HG03280 (cell line): ENCODE measurements around the gene ELF1.
"Not testable (repeated sequence)": the region's sequence is repeated elsewhere in the genome, so short reads cannot be mapped to it uniquely, and the experiment has no call there.

Experiments used
- ATAC-seq: cut with Tn5 transposase; IDR thresholded peaks from one replicate; pipeline ENCODE4 v1.9.1; 2021; ENCODE audit warnings: mild to moderate bottlenecking, moderate library complexity; ENCODE audit not compliant: unreplicated experiment

The ELF1 gene

GRCh38 chr13:40983725-40984667, 35.1 kb downstream of the ELF1 start:
- no peak for ATAC-seq

- ATAC-seq = no peak
Observed at GRCh38 chr13:40983259-40983658, 35.9 kb downstream of the ELF1 start.

GRCh38 chr13:40982772-40983171, 36.3 kb downstream of the ELF1 start:
- ATAC-seq = peak; percentile 59

GRCh38 chr13:40981949-40982348, 37.2 kb downstream of the ELF1 start:
- ATAC-seq = no peak

GRCh38 chr13:40981361-40981760, 37.8 kb downstream of the ELF1 start:
- no peak for ATAC-seq

GRCh38 chr13:40980461-40980860, 38.7 kb downstream of the ELF1 start:
- no peak for ATAC-seq

- no peak for ATAC-seq
Observed at GRCh38 chr13:40979232-40979631, 39.9 kb downstream of the ELF1 start.

GRCh38 chr13:40978109-40978508, 41.0 kb downstream of the ELF1 start:
- not testable (repeated sequence) for ATAC-seq

GRCh38 chr13:40975441-40975840, 43.7 kb downstream of the ELF1 start:
- no peak for ATAC-seq

- peak; percentile 74 for ATAC-seq
Observed at GRCh38 chr13:40974460-40975407, 44.4 kb downstream of the ELF1 start.

- ATAC-seq = no peak
Observed at GRCh38 chr13:40973409-40973808, 45.7 kb downstream of the ELF1 start.

GRCh38 chr13:40971321-40971720, 47.8 kb downstream of the ELF1 start:
- no peak for ATAC-seq

- no peak for ATAC-seq
Observed at GRCh38 chr13:40970803-40971202, 48.3 kb downstream of the ELF1 start.

GRCh38 chr13:40969169-40969901, 49.8 kb downstream of the ELF1 start:
- peak; percentile 68 for ATAC-seq

GRCh38 chr13:40968416-40969000, 50.6 kb downstream of the ELF1 start:
- ATAC-seq = no peak

GRCh38 chr13:40966298-40966697, 52.8 kb downstream of the ELF1 start:
- no peak for ATAC-seq

- ATAC-seq = no peak
Observed at GRCh38 chr13:40963927-40964326, 55.2 kb downstream of the ELF1 start.

GRCh38 chr13:40961826-40962225, 57.3 kb downstream of the ELF1 start:
- ATAC-seq = no peak

GRCh38 chr13:40961214-40961613, 57.9 kb downstream of the ELF1 start:
- ATAC-seq = no peak

GRCh38 chr13:40960716-40961115, 58.4 kb downstream of the ELF1 start:
- ATAC-seq = no peak
